Measurements from ENCODE around the gene DIP2C. TPM values are rescaled to one million over a fixed set of nuclear protein-coding genes. Genes with fewer than 3 reads are reported as not detected.

Gene DIP2C
- total RNA-seq, 2 donors from 2014 or later: 12.3 to 41.8 TPM

DNA sequence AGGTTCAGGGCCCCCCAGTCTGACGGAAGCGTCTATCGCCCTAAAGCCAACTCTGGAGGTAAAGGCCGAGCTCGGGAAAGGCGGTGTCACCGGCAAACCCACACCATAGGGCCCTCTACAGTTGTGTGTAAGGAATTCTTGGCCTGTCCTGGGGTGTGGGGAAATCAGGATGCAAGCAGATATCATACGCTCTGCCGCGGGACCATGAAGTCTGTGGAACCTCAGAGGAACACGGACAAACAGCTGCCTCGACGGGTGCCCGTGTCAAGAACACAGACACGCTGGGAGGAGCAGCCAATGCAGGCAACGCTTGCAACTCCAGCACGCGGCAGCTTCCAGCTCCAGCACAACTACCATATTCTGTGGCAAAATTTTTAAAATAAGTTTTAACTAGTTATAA is 157.9 kb downstream of the DIP2C start:
- Histone ChIP-seq H3K27me3 (replicated peaks; ENCODE audit: insufficient read depth) (no peaks in the 10 kb centered on the region), H3K4me3 (no peak overlapping the region), H3K27ac (no peak overlapping the region), H3K4me1 (replicated peaks) (peaks cover 2% of the 10 kb centered on the region), H3K36me3 (no peaks in the 10 kb centered on the region), H3K9me3 (no peaks in the 10 kb centered on the region)
- 90% methylated on average over 18 of the region's 18 CpGs for WGBS
- TF ChIP-seq, protein P1, sequence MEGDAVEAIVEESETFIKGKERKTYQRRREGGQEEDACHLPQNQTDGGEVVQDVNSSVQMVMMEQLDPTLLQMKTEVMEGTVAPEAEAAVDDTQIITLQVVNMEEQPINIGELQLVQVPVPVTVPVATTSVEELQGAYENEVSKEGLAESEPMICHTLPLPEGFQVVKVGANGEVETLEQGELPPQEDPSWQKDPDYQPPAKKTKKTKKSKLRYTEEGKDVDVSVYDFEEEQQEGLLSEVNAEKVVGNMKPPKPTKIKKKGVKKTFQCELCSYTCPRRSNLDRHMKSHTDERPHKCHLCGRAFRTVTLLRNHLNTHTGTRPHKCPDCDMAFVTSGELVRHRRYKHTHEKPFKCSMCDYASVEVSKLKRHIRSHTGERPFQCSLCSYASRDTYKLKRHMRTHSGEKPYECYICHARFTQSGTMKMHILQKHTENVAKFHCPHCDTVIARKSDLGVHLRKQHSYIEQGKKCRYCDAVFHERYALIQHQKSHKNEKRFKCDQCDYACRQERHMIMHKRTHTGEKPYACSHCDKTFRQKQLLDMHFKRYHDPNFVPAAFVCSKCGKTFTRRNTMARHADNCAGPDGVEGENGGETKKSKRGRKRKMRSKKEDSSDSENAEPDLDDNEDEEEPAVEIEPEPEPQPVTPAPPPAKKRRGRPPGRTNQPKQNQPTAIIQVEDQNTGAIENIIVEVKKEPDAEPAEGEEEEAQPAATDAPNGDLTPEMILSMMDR (IDR thresholded peaks at IDR 0.05): no peak
- TF ChIP-seq POLR2A (IDR thresholded peaks at IDR 0.05): no peak
- no peak for TF ChIP-seq POLR2AphosphoS5 (IDR thresholded peaks at IDR 0.05)
- no peak for DNase-seq (ENCODE audit: low spot score)
- intact Hi-C loops (cut with DNase I): no loop called here

GRCh38 chr10:530717-531116 is 158.8 kb downstream of the DIP2C start:
- 90% methylated on average over 16 of the region's 16 CpGs for WGBS
- H3K9me3 ChIP-seq: no peaks in the 10 kb centered on the region

DNA sequence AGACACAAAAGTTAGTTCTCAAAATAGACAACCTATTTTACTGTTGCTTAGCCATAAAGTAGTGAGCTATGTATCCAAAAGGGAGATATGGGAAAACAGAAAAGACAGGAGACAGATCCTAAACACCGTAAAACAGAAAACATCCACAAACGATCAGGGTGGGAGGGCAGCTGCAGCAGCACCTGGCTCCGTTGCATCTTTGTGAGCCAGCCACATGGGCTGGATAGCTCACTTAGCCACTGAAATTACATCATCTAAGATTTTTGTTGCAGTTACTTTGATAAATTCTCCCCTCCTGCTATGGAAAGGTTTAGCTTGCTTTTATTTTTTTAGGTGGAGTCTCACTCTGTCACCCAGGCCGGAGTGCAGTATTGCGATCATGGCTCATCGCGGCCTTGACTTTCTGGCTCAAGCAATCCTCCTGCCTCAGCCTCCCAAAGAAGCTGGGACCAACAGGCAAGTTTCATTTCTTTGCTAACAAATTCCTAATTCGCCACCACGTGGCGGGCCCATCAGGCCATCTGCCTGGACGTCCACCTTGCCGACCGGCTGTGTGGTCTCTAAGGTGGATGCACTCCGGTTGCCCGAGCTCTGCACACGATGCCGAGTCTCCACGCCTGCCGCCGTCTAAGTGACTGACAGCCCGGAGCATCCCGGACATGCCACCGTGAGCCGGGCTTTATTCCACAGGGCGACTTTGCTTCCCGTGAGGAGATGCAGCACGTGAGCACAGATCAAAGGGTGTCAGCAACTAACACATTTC is 159.8 kb downstream of the DIP2C start:
- Histone ChIP-seq H3K4me3 (no peak overlapping the region), H3K27ac (no peak overlapping the region), H3K4me1 (replicated peaks) (peaks cover 2% of the 10 kb centered on the region), H3K36me3 (no peaks in the 10 kb centered on the region), H3K9me3 (no peaks in the 10 kb centered on the region), H3K27me3 (replicated peaks; ENCODE audit: insufficient read depth) (no peaks in the 10 kb centered on the region)
- intact Hi-C loops (cut with DNase I): no loop called here
- no peak for DNase-seq (ENCODE audit: low spot score)
- TF ChIP-seq POLR2A (IDR thresholded peaks at IDR 0.05): no peak
- TF ChIP-seq, protein P1 (IDR thresholded peaks at IDR 0.05): no peak
- no peak for TF ChIP-seq POLR2AphosphoS5 (IDR thresholded peaks at IDR 0.05)
- WGBS: 90% methylated on average over 27 of the region's 27 CpGs

More at GRCh38 chr10:530717-531116, 158.8 kb downstream of the DIP2C start:
- H3K27ac ChIP-seq: no peak overlapping the region
- DNase-seq (ENCODE audit: low spot score): no peak
- no peak overlapping the region for H3K4me3 ChIP-seq
- intact Hi-C loops (cut with DNase I): no loop called here
- peaks cover 2% of the 10 kb centered on the region for H3K4me1 ChIP-seq (replicated peaks)
- H3K27me3 ChIP-seq (replicated peaks; ENCODE audit: insufficient read depth): no peaks in the 10 kb centered on the region
- no peaks in the 10 kb centered on the region for H3K36me3 ChIP-seq
- TF ChIP-seq POLR2AphosphoS5 (IDR thresholded peaks at IDR 0.05): no peak
- TF ChIP-seq POLR2A (IDR thresholded peaks at IDR 0.05): no peak
- TF ChIP-seq, protein P1 (IDR thresholded peaks at IDR 0.05): no peak

DNA sequence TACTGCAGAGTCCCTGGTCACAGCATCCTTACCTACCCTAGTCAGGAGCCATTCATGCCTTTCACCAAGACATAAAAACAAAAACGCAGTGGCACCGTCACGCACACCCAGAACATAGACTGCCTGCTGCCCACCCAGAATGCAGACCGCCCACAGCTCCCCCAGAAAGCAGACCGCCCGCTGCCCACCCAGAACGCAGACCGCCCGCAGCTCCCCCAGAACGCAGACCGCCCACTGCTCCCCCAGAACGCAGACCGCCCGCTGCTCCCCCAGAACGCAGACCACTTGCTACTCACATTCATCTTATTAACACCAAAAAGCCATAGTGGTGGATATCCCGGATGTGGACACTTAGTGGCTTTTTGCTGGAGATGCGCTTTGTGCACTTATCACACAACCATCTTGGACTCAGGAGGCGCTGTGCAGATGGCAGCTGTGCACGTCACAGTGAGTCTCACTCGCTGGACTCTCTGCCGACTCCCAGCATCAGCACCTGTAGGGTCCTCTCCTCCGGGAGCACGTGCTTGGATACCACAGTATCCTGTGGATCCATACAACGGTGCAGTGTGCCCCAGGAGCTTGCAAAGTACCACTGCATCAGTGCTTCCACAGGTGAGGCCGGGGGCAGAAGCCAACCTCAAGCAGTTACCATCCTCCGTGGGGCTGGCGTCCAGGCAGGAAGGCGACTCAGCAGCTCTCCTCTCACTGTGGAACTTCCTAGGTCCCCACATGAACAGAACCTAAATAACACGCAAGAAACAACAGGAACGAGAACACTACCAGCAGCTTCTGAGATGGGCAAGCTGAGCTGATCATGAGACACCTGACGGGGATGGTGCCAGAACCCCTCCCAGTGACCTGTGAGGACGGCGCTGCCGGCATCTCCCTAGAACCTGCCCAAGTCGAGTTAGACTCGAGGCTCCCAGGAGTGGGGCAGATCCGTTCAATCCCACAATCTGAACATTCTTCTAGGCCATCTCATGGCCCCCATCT is 161.0 kb downstream of the DIP2C start:
- no peak for DNase-seq (ENCODE audit: low spot score)
- H3K4me1 ChIP-seq (replicated peaks): peaks cover 2% of the 10 kb centered on the region
- TF ChIP-seq POLR2A (IDR thresholded peaks at IDR 0.05) (no peak), POLR2AphosphoS5 (IDR thresholded peaks at IDR 0.05) (no peak)
- TF ChIP-seq, protein P1 (IDR thresholded peaks at IDR 0.05): no peak
- intact Hi-C loops (cut with DNase I): no loop called here
- H3K27me3 ChIP-seq (replicated peaks; ENCODE audit: insufficient read depth): no peaks in the 10 kb centered on the region
- no peak overlapping the region for H3K27ac ChIP-seq
- no peaks in the 10 kb centered on the region for H3K9me3 ChIP-seq
- no peaks in the 10 kb centered on the region for H3K36me3 ChIP-seq
- 92% methylated on average over 37 of the region's 37 CpGs for WGBS
- H3K4me3 ChIP-seq: no peak overlapping the region

Measured in prostate gland (tissue), 2 donors.